Measurements from ENCODE around the gene BTRC.
"Not testable (repeated sequence)": the region's sequence is repeated elsewhere in the genome, so short reads cannot be mapped to it uniquely, and the experiment has no call there.

BTRC gene

GRCh38 chr10:101353692-101354327, at the start of gene BTRC:
TSS of gene BTRC (plus strand) at chr10:101354165. CDS start at chr10:101354181, 16 bp downstream.
- DNase-seq (ENCODE audit: low spot score): peak; percentile 100

- peak; percentile 56 for DNase-seq (ENCODE audit: low spot score)
Measured at GRCh38 chr10:101304316-101304715, 49.6 kb upstream of the BTRC start.

- DNase-seq (ENCODE audit: low spot score): no peak
Measured at GRCh38 chr10:101305320-101306241, 48.4 kb upstream of the BTRC start.

GRCh38 chr10:101308051-101308450, 45.9 kb upstream of the BTRC start:
- DNase-seq (ENCODE audit: low spot score): no peak

- DNase-seq (ENCODE audit: low spot score): no peak
Measured at GRCh38 chr10:101310529-101311184, 43.3 kb upstream of the BTRC start.

- no peak for DNase-seq (ENCODE audit: low spot score)
Measured at GRCh38 chr10:101311185-101312066, 42.5 kb upstream of the BTRC start.

GRCh38 chr10:101319241-101319915, 34.6 kb upstream of the BTRC start:
- peak; percentile 62 for DNase-seq (ENCODE audit: low spot score)

GRCh38 chr10:101321073-101321472, 32.9 kb upstream of the BTRC start:
- DNase-seq (ENCODE audit: low spot score): no peak

GRCh38 chr10:101322266-101323108, 31.5 kb upstream of the BTRC start:
- DNase-seq (ENCODE audit: low spot score): no peak

GRCh38 chr10:101323495-101323894, 30.5 kb upstream of the BTRC start:
- DNase-seq (ENCODE audit: low spot score): no peak

GRCh38 chr10:101327454-101327853, 26.5 kb upstream of the BTRC start:
- DNase-seq (ENCODE audit: low spot score): not testable (repeated sequence)

GRCh38 chr10:101329341-101330032, 24.5 kb upstream of the BTRC start:
- DNase-seq (ENCODE audit: low spot score): no peak

- DNase-seq (ENCODE audit: low spot score): no peak
Measured at GRCh38 chr10:101330231-101330630, 23.7 kb upstream of the BTRC start.

GRCh38 chr10:101330631-101331225, 23.2 kb upstream of the BTRC start:
- DNase-seq (ENCODE audit: low spot score): peak; percentile 78

GRCh38 chr10:101331956-101332355, 22.0 kb upstream of the BTRC start:
- no peak for DNase-seq (ENCODE audit: low spot score)

GRCh38 chr10:101334259-101334658, 19.7 kb upstream of the BTRC start:
- DNase-seq (ENCODE audit: low spot score): not testable (repeated sequence)

GRCh38 chr10:101336382-101336781, 17.6 kb upstream of the BTRC start:
- DNase-seq (ENCODE audit: low spot score): no peak

- no peak for DNase-seq (ENCODE audit: low spot score)
Measured at GRCh38 chr10:101337836-101338235, 16.1 kb upstream of the BTRC start.

GRCh38 chr10:101341438-101341837, 12.5 kb upstream of the BTRC start:
- no peak for DNase-seq (ENCODE audit: low spot score)

Data from Ammon's horn (tissue), 1 donor.